Measurements from ENCODE around the gene VCPKMT. TPM values are rescaled to one million over a fixed set of nuclear protein-coding genes. Genes with fewer than 3 reads are reported as not detected.

VCPKMT gene
- total and polyA plus RNA-seq, 12 donors = 1.0 to 31.2 (median 8.3) TPM

DNA sequence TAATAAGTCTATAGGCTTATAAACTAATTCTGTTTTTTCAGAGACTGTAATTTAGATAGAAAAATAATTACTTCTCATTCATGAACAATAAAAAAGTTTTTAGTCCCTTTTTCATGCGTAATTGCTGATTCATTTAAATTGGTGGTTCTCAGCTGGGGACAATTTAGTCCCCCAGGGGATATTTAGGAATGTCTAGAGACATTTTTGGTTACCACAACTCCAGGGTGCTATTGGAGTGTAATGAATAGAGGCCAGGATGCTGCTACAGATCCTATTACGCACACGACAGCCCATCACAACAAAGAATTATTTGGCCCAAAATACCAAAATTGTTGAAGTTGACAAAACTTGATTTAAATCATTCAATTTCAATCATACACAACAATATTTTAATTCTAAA is 22.8 kb upstream of the VCPKMT start:
- Histone ChIP-seq H3K9me3 (replicated peaks in 1 of 3) (no peaks in the 10 kb centered on the region), H3K4me3 (no peak overlapping the region), H3K27me3 (no peaks in the 10 kb centered on the region), H3K36me3 (replicated peaks in 1 of 2) (peaks cover 0 to 17% of the 10 kb centered on the region in 2 donors), H3K4me1 (replicated peaks in 1 of 2) (no peaks in the 10 kb centered on the region), H3K27ac (no peak overlapping the region)
- DNase-seq = no peak
- WGBS, 4 donors = 94 to 97% (median 96%) methylated on average over 3 of the region's 3 CpGs
- no peak for TF ChIP-seq POLR2A (IDR thresholded peaks at IDR 0.05)
- TF ChIP-seq, protein P1, sequence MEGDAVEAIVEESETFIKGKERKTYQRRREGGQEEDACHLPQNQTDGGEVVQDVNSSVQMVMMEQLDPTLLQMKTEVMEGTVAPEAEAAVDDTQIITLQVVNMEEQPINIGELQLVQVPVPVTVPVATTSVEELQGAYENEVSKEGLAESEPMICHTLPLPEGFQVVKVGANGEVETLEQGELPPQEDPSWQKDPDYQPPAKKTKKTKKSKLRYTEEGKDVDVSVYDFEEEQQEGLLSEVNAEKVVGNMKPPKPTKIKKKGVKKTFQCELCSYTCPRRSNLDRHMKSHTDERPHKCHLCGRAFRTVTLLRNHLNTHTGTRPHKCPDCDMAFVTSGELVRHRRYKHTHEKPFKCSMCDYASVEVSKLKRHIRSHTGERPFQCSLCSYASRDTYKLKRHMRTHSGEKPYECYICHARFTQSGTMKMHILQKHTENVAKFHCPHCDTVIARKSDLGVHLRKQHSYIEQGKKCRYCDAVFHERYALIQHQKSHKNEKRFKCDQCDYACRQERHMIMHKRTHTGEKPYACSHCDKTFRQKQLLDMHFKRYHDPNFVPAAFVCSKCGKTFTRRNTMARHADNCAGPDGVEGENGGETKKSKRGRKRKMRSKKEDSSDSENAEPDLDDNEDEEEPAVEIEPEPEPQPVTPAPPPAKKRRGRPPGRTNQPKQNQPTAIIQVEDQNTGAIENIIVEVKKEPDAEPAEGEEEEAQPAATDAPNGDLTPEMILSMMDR (IDR thresholded peaks at IDR 0.05) = no peak
- intact Hi-C loops (cut with DNase I) = no loop called here

DNA sequence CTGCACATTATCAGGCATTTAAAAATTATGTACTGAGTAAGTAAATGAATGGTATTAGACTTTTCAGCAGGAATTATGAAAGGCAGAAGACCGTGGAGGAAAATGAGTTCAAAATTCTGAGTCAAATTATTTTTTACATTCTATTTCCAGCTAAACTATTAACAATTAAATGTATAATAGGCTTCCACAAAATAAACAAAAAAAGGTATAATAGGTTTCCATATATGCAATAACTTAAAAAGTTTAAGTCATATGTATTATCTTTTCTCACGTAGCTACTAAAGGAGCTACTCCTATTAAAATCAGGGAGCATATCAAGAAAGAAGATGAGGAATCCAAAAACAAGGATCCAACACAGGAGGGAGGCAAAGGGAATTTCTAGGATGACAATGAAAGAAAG is 11.4 kb upstream of the VCPKMT start:
- no peak for TF ChIP-seq POLR2A (IDR thresholded peaks at IDR 0.05)
- TF ChIP-seq, protein P1 (IDR thresholded peaks at IDR 0.05) = no peak
- Histone ChIP-seq H3K36me3 (replicated peaks in 1 of 2) (peaks cover 0 to 29% of the 10 kb centered on the region in 2 donors), H3K27ac (no peak overlapping the region), H3K4me3 (no peak overlapping the region), H3K9me3 (replicated peaks in 1 of 3) (no peaks in the 10 kb centered on the region), H3K4me1 (replicated peaks in 1 of 2) (no peaks in the 10 kb centered on the region), H3K27me3 (no peaks in the 10 kb centered on the region)
- no peak for DNase-seq
- intact Hi-C loops (cut with DNase I) = no loop called here
- WGBS, 4 donors = 91 to 99% (median 97%) methylated on average over 2 of the region's 2 CpGs

DNA sequence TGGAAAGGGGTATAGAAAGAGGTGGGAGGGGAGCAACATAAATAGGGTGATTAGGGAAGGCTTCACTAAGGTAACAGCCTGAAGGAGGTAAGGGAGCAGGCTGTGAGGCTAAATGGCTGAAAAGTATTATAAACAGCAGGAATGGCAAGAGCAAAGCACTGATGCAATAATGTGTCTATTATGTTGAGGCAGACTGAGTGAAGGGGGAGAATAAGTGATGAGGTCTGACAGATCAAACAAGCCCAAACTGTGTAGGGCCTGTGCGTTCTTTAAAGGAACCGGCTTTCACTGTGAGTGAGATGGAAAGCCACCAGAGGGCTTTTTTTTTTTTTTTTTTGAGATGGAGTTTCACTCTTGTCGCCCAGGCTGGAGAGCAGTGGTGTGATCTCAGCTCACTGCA is 6.7 kb upstream of the VCPKMT start:
- DNase-seq = no peak
- H3K9me3 ChIP-seq (replicated peaks in 1 of 3) = no peaks in the 10 kb centered on the region
- TF ChIP-seq, protein P1 (IDR thresholded peaks at IDR 0.05) = no peak
- TF ChIP-seq POLR2A (IDR thresholded peaks at IDR 0.05) = no peak
- no peak overlapping the region for H3K4me3 ChIP-seq
- no peak overlapping the region for H3K27ac ChIP-seq
- peaks cover 0 to 8% of the 10 kb centered on the region in 2 donors for H3K36me3 ChIP-seq (replicated peaks in 1 of 2)
- 92 to 96% (median 95%) methylated on average over 3 of the region's 3 CpGs for WGBS, 4 donors
- H3K27me3 ChIP-seq = no peaks in the 10 kb centered on the region
- intact Hi-C loops (cut with DNase I) = no loop called here
- no peaks in the 10 kb centered on the region for H3K4me1 ChIP-seq (replicated peaks in 1 of 2)

DNA sequence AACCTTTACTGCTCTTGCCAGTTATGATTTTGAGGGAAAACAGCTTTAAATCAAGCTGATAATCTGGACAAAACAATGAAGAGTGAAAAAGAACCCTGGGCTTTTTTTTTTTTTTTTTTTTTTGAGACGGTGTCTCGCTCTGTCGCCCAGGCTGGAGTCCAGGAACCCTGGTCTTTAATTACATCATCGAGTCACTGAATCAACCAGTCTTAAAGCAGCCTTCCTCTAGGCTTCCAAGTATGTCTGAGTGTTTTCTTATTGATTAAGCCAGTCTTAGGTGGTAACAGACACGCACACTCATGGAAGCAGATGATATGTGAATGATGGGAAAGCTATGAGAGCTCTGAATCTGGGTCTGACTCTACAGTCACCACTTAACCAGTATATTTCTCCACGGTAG is 5.9 kb upstream of the VCPKMT start:
- Histone ChIP-seq H3K4me3 (no peak overlapping the region), H3K27me3 (no peaks in the 10 kb centered on the region), H3K36me3 (replicated peaks in 1 of 2) (peaks cover 0 to 8% of the 10 kb centered on the region in 2 donors), H3K27ac (no peak overlapping the region), H3K9me3 (replicated peaks in 1 of 3) (no peaks in the 10 kb centered on the region), H3K4me1 (replicated peaks in 1 of 2) (peaks cover 2 to 5% of the 10 kb centered on the region in 2 donors)
- TF ChIP-seq POLR2A (IDR thresholded peaks at IDR 0.05) = no peak
- TF ChIP-seq, protein P1 (IDR thresholded peaks at IDR 0.05) = no peak
- intact Hi-C loops (cut with DNase I) = no loop called here
- WGBS, 4 donors = 88 to 93% (median 90%) methylated on average over 6 of the region's 6 CpGs
- no peak for DNase-seq

Measured in adrenal gland (tissue), 12 donors.